Testis (tissue), 3 donors: ENCODE results near the gene JPT1. TPM values are rescaled to one million over a fixed set of nuclear protein-coding genes. Genes with fewer than 3 reads are reported as not detected.
A peak's percentile ranks its signal among the peaks of the same experiment; 100 is the strongest.

Source experiments
- DNase-seq: peaks from one replicate; pipeline ENCODE4 v3.0.0-alpha.2; 2019
- H3K27ac ChIP-seq, 2 donors: fragments of 200-600 bp; sonication (generic); one replicate each; pipeline ENCODE4 v1.5.1; 2019
- H3K27me3 ChIP-seq: fragments of 200-600 bp; sonication (generic); one replicate; pipeline ENCODE4 v1.5.1; 2019
- H3K36me3 ChIP-seq: fragments of 200-600 bp; sonication (generic); one replicate; pipeline ENCODE4 v1.5.1; 2017; ENCODE audit warnings: low read depth; ENCODE audit errors: missing control alignments
- H3K4me1 ChIP-seq: fragments of 200-600 bp; sonication (generic); one replicate; pipeline ENCODE4 v1.5.1; 2019
- H3K4me3 ChIP-seq, 2 donors: fragments of 200-600 bp; sonication (generic); one replicate each; pipeline ENCODE4 v1.5.1; 2017 to 2019
- H3K9me3 ChIP-seq: fragments of 200-600 bp; sonication (generic); one replicate; pipeline ENCODE4 v1.5.1; 2017
- CTCF ChIP-seq, 3 experiments: fragments of 450-650 bp in 2 of 3; fragments of 200-600 bp in 1 of 3; sonication (generic) in 1 of 3; IDR thresholded peaks; one replicate each; pipeline ENCODE4 v1.5.1; 2016 to 2019; ENCODE audit warnings: antibody characterized with exemption in 3 of 3, mild to moderate bottlenecking in 2 of 3, moderate library complexity in 1 of 3
- POLR2A ChIP-seq: fragments of 450-650 bp; IDR thresholded peaks from one replicate; pipeline ENCODE4 v1.6.1; 2017; ENCODE audit warnings: antibody characterized with exemption, mild to moderate bottlenecking, moderate library complexity
- WGBS, 2 donors: methylation state at CpG; one replicate each; pipeline ENCODE4 v1.1.5; 2018; 5-methylcytosine and 5-hydroxymethylcytosine counted together
- intact Hi-C: fragments of 100-400 bp; cut with DNase I; formaldehyde crosslinking; loops from one replicate; pipeline ENCODE4 v1.15.1; 2023; ENCODE audit warnings: low total_unique reads
- polyA plus RNA-seq: library from polyadenylated mRNA; stranded (reverse); fragments of 350-450 nt; fragmentation: Illumina TruSeq; extraction: RNeasy Lipid Tissue Mini Kit (QIAGEN cat#74804); gene quantifications from one replicate; pipeline ENCODE4 v1.2.3, GENCODE V29; 2014; ENCODE audit warnings: low read depth, low replicate concordance; ENCODE audit not compliant: insufficient read depth
- small RNA-seq, 2 donors: library from RNA; depleted of rRNA; stranded (forward); fragments of <200 nt; gene quantifications; one replicate each; pipeline ENCODE3, GENCODE V24; 2016
- total RNA-seq, 2 donors: library from RNA; depleted of rRNA; stranded (reverse); fragments of >200 nt; gene quantifications; one replicate each; pipeline ENCODE4 v1.2.3, GENCODE V29; 2016

Gene JPT1
- total and polyA plus RNA-seq, 3 donors from 2014 or later = 234 to 758 (median 371) TPM

- no peak for DNase-seq
- Histone ChIP-seq H3K27me3 (no peaks in the 10 kb centered on the region), H3K36me3 (no peaks in the 10 kb centered on the region), H3K27ac (peak overlapping the region in 1 of 2 donors; percentile 39), H3K4me1 (peaks cover 14% of the 10 kb centered on the region), H3K9me3 (no peaks in the 10 kb centered on the region), H3K4me3 (peak overlapping the region in 1 of 2 donors; percentile 52)
- TF ChIP-seq CTCF (IDR thresholded peaks at IDR 0.05) (no peak), POLR2A (no peak)
- intact Hi-C loops = no loop called here
- WGBS, 2 donors = 77 to 82% methylated on average over 8 to 11 of the region's 11 CpGs
Measured at GRCh38 chr17:75088465-75089417, 65.6 kb downstream of the JPT1 start.

- Histone ChIP-seq H3K9me3 (no peaks in the 10 kb centered on the region), H3K36me3 (no peaks in the 10 kb centered on the region), H3K4me1 (peaks cover 14% of the 10 kb centered on the region), H3K4me3 (peak within 1 kb of the TSS; percentile 34 to 52), H3K27ac (peak within 1 kb of the TSS in 1 of 2 donors; percentile 39), H3K27me3 (no peaks in the 10 kb centered on the region)
- intact Hi-C loops = no loop called here
- TF ChIP-seq POLR2A (no peak), CTCF (IDR thresholded peaks at IDR 0.05) (no peak)
- 5 to 13% methylated on average over 20 to 69 of the region's 69 CpGs for WGBS, 2 donors
- peak; percentile 66 for DNase-seq
Measured at GRCh38 chr17:75087558-75088453, 66.5 kb downstream of the JPT1 start, which contains the start of gene SLC16A5. Gene SLC16A5 (plus strand): TSS chr17:75087954. CDS start chr17:75093637, 5,683 bp downstream.

- H3K27me3 ChIP-seq = no peaks in the 10 kb centered on the region
- TF ChIP-seq CTCF (IDR thresholded peaks at IDR 0.05) = no peak
- TF ChIP-seq POLR2A = no peak
- no peak for DNase-seq
- H3K4me1 ChIP-seq = peaks cover 14% of the 10 kb centered on the region
- no peaks in the 10 kb centered on the region for H3K9me3 ChIP-seq
- no peaks in the 10 kb centered on the region for H3K36me3 ChIP-seq
- peak overlapping the region; percentile 34 to 52 for H3K4me3 ChIP-seq
- 55 to 61% methylated on average over 10 to 12 of the region's 12 CpGs for WGBS, 2 donors
- H3K27ac ChIP-seq = peak overlapping the region in 1 of 2 donors; percentile 39
- intact Hi-C loops = no loop called here
Measured at GRCh38 chr17:75087182-75087557, 67.1 kb downstream of the JPT1 start.

- Histone ChIP-seq H3K36me3 (no peaks in the 10 kb centered on the region), H3K4me1 (peaks cover 14% of the 10 kb centered on the region), H3K27me3 (no peaks in the 10 kb centered on the region), H3K27ac (no peak overlapping the region), H3K4me3 (no peak overlapping the region), H3K9me3 (no peaks in the 10 kb centered on the region)
- no peak for DNase-seq
- intact Hi-C loops = no loop called here
- 81 to 82% methylated on average over 15 of the region's 15 CpGs for WGBS, 2 donors
- TF ChIP-seq POLR2A (no peak), CTCF (IDR thresholded peaks at IDR 0.05) (no peak)
Measured at GRCh38 chr17:75086496-75087181, 67.7 kb downstream of the JPT1 start.

Small RNAs within 50 kb of the gene (small RNA-seq; reads per million reads assigned to genes)
- gene RF00019 = 0 reads per million in 2 donors

Other genes starting within 250 kb of the JPT1 start
- gene USH1G, start 231.3 kb downstream of the JPT1 start, total RNA-seq = 1 to 10 TPM; 2.0 to 2.1 TPM
- gene USH1G, start 231.3 kb downstream of the JPT1 start, polyA plus RNA-seq = 1.1 TPM
- gene OTOP2, start 230.2 kb downstream of the JPT1 start, total RNA-seq = 1 to 10 TPM; 2.4 to 5.7 TPM
- gene OTOP2, start 230.2 kb downstream of the JPT1 start, polyA plus RNA-seq = 5.7 TPM
- under 1 TPM in 1 of 2 donors, not detected in 1; 0.12 TPM for gene OTOP3, start 218.6 kb downstream of the JPT1 start, total RNA-seq
- not detected for gene OTOP3, start 218.6 kb downstream of the JPT1 start, polyA plus RNA-seq
- 10 to 100 TPM; 40.9 to 45.8 TPM for gene HID1, start 181.8 kb downstream of the JPT1 start, total RNA-seq
- 18.6 TPM for gene HID1, start 181.8 kb downstream of the JPT1 start, polyA plus RNA-seq
- 10 to 100 TPM; 39.5 to 39.6 TPM for gene CDR2L, start 166.9 kb downstream of the JPT1 start, total RNA-seq
- 16.6 TPM for gene CDR2L, start 166.9 kb downstream of the JPT1 start, polyA plus RNA-seq
- gene MRPL58, start 141.8 kb downstream of the JPT1 start, total RNA-seq = 10 to 100 TPM; 24.3 to 38.1 TPM
- gene MRPL58, start 141.8 kb downstream of the JPT1 start, polyA plus RNA-seq = 20.9 TPM
- gene ATP5PD, start 107.5 kb downstream of the JPT1 start, total RNA-seq = 100 to 1,000 TPM; 126 to 148 TPM
- 190 TPM for gene ATP5PD, start 107.5 kb downstream of the JPT1 start, polyA plus RNA-seq
- 100 to 1,000 TPM; 122 to 135 TPM for gene KCTD2, start 107.3 kb downstream of the JPT1 start, total RNA-seq
- 88.9 TPM for gene KCTD2, start 107.3 kb downstream of the JPT1 start, polyA plus RNA-seq
- 10 to 100 TPM in 1 of 2 donors, 1 to 10 TPM in 1; 6.4 to 11.1 TPM for gene SLC16A5, start 66.6 kb downstream of the JPT1 start, total RNA-seq
- gene SLC16A5, start 66.6 kb downstream of the JPT1 start, polyA plus RNA-seq = 6.9 TPM
- 10 to 100 TPM in 1 of 2 donors, 1 to 10 TPM in 1; 10.0 to 11.8 TPM for gene ARMC7, start 44.5 kb downstream of the JPT1 start, total RNA-seq
- 12.6 TPM for gene ARMC7, start 44.5 kb downstream of the JPT1 start, polyA plus RNA-seq
- gene NT5C, start 22.8 kb downstream of the JPT1 start, total RNA-seq = 10 to 100 TPM; 76.5 to 83.6 TPM
- gene NT5C, start 22.8 kb downstream of the JPT1 start, polyA plus RNA-seq = 22.2 TPM
- gene SUMO2, start 28.4 kb upstream of the JPT1 start, total RNA-seq = 100 to 1,000 TPM in 1 of 2 donors, 10 to 100 TPM in 1; 92.3 to 102 TPM
- gene SUMO2, start 28.4 kb upstream of the JPT1 start, polyA plus RNA-seq = 484 TPM
- gene NUP85, start 51.2 kb upstream of the JPT1 start, total RNA-seq = 10 to 100 TPM; 57.8 to 76.1 TPM
- 52.6 TPM for gene NUP85, start 51.2 kb upstream of the JPT1 start, polyA plus RNA-seq
- gene GGA3, start 107.1 kb upstream of the JPT1 start, total RNA-seq = 10 to 100 TPM; 46.8 to 50.2 TPM
- 42.9 TPM for gene GGA3, start 107.1 kb upstream of the JPT1 start, polyA plus RNA-seq
- gene MRPS7, start 107.4 kb upstream of the JPT1 start, total RNA-seq = 10 to 100 TPM; 53.3 to 72.9 TPM
- gene MRPS7, start 107.4 kb upstream of the JPT1 start, polyA plus RNA-seq = 83.5 TPM
- 10 to 100 TPM; 34.5 to 35.3 TPM for gene MIF4GD, start 116.7 kb upstream of the JPT1 start, total RNA-seq
- gene MIF4GD, start 116.7 kb upstream of the JPT1 start, polyA plus RNA-seq = 37.1 TPM
- 10 to 100 TPM; 34.3 to 44.6 TPM for gene SLC25A19, start 134.9 kb upstream of the JPT1 start, total RNA-seq
- gene SLC25A19, start 134.9 kb upstream of the JPT1 start, polyA plus RNA-seq = 98.0 TPM